GM12892 (cell line): Measurements from ENCODE around the gene MAGT1.

Experiments
- DNase-seq: peaks from one replicate; pipeline ENCODE4 v3.0.0; 2011; ENCODE audit not compliant: insufficient read length
- FAIRE-seq: peaks from 2 replicates; lab custom pipeline; 2011; peaks lifted over from hg19 to GRCh38; lab: Jason Lieb, UNC
- POLR2A ChIP-seq: IDR thresholded peaks from 2 replicates; pipeline ENCODE4 v1.6.1; 2011; ENCODE audit warnings: low read depth, low read length, control low read depth
- POLR2AphosphoS5 ChIP-seq: IDR thresholded peaks from 2 replicates; pipeline ENCODE4 v1.6.1; 2011; ENCODE audit warnings: low read depth, low read length, control low read depth
- TAF1 ChIP-seq: IDR thresholded peaks from 2 replicates; pipeline ENCODE4 v1.6.1; 2011; ENCODE audit warnings: low read depth, mild to moderate bottlenecking, control low read depth, low read length, borderline replicate concordance

The MAGT1 gene

GRCh38 chrX:77814210-77814609, 81.0 kb downstream of the MAGT1 start:
- FAIRE-seq (no peak), DNase-seq (no peak)
- no peak for TF ChIP-seq POLR2AphosphoS5
- TF ChIP-seq POLR2A = no peak
- TF ChIP-seq TAF1 = no peak

DNA sequence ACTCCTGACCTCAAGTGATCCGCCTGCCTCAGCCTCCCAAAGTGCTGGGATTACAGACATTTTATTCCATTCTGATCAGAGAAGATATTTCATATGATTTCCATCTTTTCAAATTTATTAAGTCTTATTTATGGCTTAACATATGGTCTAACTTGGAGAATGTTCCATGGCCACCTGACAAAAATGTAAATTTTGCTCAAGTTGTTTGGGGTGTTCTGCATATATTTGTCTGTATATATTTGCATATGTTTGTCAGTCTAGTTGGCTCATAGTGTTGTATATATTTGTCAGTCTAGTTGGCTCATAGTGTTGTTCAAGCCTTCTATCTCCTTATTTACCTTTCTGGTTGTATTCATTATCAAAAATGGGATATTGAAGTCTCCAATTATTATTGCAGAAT, 93.0 kb downstream of the MAGT1 start:
- FAIRE-seq = no peak
- no peak for TF ChIP-seq POLR2A
- TF ChIP-seq TAF1 = no peak
- TF ChIP-seq POLR2AphosphoS5 = no peak
- no peak for DNase-seq

- FAIRE-seq (no peak), DNase-seq (no peak)
- TF ChIP-seq POLR2A (no peak), POLR2AphosphoS5 (no peak), TAF1 (no peak)
Observed at GRCh38 chrX:77795124-77795523, 100.1 kb downstream of the MAGT1 start.

GRCh38 chrX:77793946-77794345, 101.3 kb downstream of the MAGT1 start:
- no peak for DNase-seq
- FAIRE-seq = no peak
- TF ChIP-seq TAF1 = no peak
- no peak for TF ChIP-seq POLR2AphosphoS5
- no peak for TF ChIP-seq POLR2A

- FAIRE-seq (no peak), DNase-seq (no peak)
- TF ChIP-seq POLR2A (no peak), POLR2AphosphoS5 (no peak), TAF1 (no peak)
Observed at GRCh38 chrX:77788050-77788449, 107.2 kb downstream of the MAGT1 start.

- TF ChIP-seq POLR2AphosphoS5 (no peak), TAF1 (no peak)
- FAIRE-seq = no peak
- no peak for DNase-seq
Observed at GRCh38 chrX:77786365-77786680, 108.9 kb downstream of the MAGT1 start.

- DNase-seq (peak; percentile 56), FAIRE-seq (peak; percentile 62)
- TF ChIP-seq POLR2AphosphoS5 (peak; percentile 79), TAF1 (peak; percentile 92), POLR2A (peak; percentile 86)
Observed at GRCh38 chrX:77785486-77786364, 109.5 kb downstream of the MAGT1 start, which contains the start of gene ATRX. Gene ATRX (minus strand): TSS chrX:77786216. CDS start chrX:77786001, 215 bp downstream.

- no peak for DNase-seq
- no peak for FAIRE-seq
- TF ChIP-seq POLR2A (no peak), TAF1 (no peak), POLR2AphosphoS5 (no peak)
Observed at GRCh38 chrX:77779695-77780094, 115.5 kb downstream of the MAGT1 start.

- DNase-seq (no peak), FAIRE-seq (no peak)
- TF ChIP-seq POLR2A (no peak), POLR2AphosphoS5 (no peak), TAF1 (no peak)
Observed at GRCh38 chrX:77776659-77777058, 118.6 kb downstream of the MAGT1 start.
